SU-DHL-6 (cell line): Measurements from ENCODE around the gene COL7A1.

Source experiments
- CTCF ChIP-seq: fragments of 200-600 bp; sonication (generic); IDR thresholded peaks from one replicate; pipeline ENCODE4 v1.5.1; 2017; ENCODE audit warnings: antibody characterized with exemption, mild to moderate bottlenecking, low read length, moderate library complexity; ENCODE audit not compliant: insufficient read depth, poor library complexity, severe bottlenecking
- EZH2phosphoT487 ChIP-seq: fragments of 200-600 bp; sonication (generic), shearing (Covaris generic); conservative IDR thresholded peaks from 2 replicates; pipeline ENCODE4 v1.6.1; 2018; ENCODE audit warnings: mild to moderate bottlenecking, antibody characterized with exemption, low read length, moderate library complexity, mixed read lengths

- TF ChIP-seq CTCF = peak; percentile 90
- TF ChIP-seq EZH2phosphoT487 = no peak
Observed at GRCh38 chr3:48548729-48549705, 46.1 kb downstream of the COL7A1 start.
